ENCODE data around the gene GDF10. TPM values are rescaled to one million over a fixed set of nuclear protein-coding genes. Genes with fewer than 3 reads are reported as not detected.

Gene GDF10
- total and polyA plus RNA-seq, 2 experiments from 2014 or later: 2.5 to 5.7 TPM

- Histone ChIP-seq H3K79me2 (no peaks in the 10 kb centered on the region), H3K27ac (no peak overlapping the region), H3K9me3 (ENCODE audit: low read depth) (no peaks in the 10 kb centered on the region), H4K20me1 (ENCODE audit: insufficient read depth, poor library complexity, severe bottlenecking) (no peaks in the 10 kb centered on the region), H3K36me3 (replicated peaks; ENCODE audit: insufficient read depth, low read depth) (no peaks in the 10 kb centered on the region), H3K4me1 (ENCODE audit: insufficient read depth) (peaks cover 6% of the 10 kb centered on the region), H3K9me2 (replicated peaks; ENCODE audit: insufficient read depth) (no peaks in the 10 kb centered on the region), H2AFZ (no peak overlapping the region), H3K4me2 (no peak overlapping the region), H3K4me3 (no peak overlapping the region), H3K27me3 (no peaks in the 10 kb centered on the region)
- no peak for TF ChIP-seq EZH2 (IDR thresholded peaks at IDR 0.05; ENCODE audit: borderline replicate concordance)
- no peak for TF ChIP-seq EZH2phosphoT487 (IDR thresholded peaks at IDR 0.05; ENCODE audit: low read depth, severe bottlenecking, unreplicated experiment)
- TF ChIP-seq, protein P1, sequence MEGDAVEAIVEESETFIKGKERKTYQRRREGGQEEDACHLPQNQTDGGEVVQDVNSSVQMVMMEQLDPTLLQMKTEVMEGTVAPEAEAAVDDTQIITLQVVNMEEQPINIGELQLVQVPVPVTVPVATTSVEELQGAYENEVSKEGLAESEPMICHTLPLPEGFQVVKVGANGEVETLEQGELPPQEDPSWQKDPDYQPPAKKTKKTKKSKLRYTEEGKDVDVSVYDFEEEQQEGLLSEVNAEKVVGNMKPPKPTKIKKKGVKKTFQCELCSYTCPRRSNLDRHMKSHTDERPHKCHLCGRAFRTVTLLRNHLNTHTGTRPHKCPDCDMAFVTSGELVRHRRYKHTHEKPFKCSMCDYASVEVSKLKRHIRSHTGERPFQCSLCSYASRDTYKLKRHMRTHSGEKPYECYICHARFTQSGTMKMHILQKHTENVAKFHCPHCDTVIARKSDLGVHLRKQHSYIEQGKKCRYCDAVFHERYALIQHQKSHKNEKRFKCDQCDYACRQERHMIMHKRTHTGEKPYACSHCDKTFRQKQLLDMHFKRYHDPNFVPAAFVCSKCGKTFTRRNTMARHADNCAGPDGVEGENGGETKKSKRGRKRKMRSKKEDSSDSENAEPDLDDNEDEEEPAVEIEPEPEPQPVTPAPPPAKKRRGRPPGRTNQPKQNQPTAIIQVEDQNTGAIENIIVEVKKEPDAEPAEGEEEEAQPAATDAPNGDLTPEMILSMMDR (IDR thresholded peaks at IDR 0.05; ENCODE audit: poor library complexity): no peak
- 86% methylated on average over 15 of the region's 15 CpGs for WGBS (ENCODE audit: low lambda C conversion rate, missing lambda C conversion rate)
- no peak for DNase-seq (ENCODE audit: low spot score)
Measured at GRCh38 chr10:47339759-47340607, 40.0 kb downstream of the GDF10 start.

DNA sequence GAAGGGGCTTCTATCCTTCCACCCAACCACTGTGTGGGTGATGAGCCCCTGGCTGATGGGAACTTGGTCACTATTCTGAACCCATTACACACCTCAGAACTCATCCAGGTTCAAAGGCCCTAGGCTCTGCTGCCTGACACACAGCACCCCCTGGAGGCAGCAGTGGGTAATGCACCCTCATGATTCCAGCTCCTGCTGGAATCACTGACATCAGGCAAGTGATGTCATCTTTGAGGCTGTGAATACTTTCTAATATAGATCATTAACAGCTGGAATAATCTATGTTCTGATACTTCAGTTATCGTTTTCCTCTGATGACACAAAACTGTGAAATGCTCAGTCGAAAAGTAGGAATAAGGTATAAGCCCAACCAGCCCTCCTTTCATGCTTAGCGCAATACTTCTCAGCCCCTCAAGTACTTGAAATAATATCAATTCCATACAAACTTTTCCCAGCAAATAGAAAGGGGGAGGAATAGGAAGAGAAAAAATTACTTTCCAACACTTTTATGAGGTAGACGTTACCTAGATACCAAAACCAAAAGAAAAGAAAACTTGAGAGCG, 40.7 kb downstream of the GDF10 start:
- no peaks in the 10 kb centered on the region for H3K79me2 ChIP-seq
- H3K27ac ChIP-seq: no peak overlapping the region
- H4K20me1 ChIP-seq (ENCODE audit: insufficient read depth, poor library complexity, severe bottlenecking): no peaks in the 10 kb centered on the region
- H3K4me1 ChIP-seq (ENCODE audit: insufficient read depth): peaks cover 6% of the 10 kb centered on the region
- 72% methylated on average over 5 of the region's 5 CpGs for WGBS (ENCODE audit: low lambda C conversion rate, missing lambda C conversion rate)
- H3K9me3 ChIP-seq (ENCODE audit: low read depth): no peaks in the 10 kb centered on the region
- no peak overlapping the region for H3K4me2 ChIP-seq
- no peak overlapping the region for H2AFZ ChIP-seq
- no peaks in the 10 kb centered on the region for H3K9me2 ChIP-seq (replicated peaks; ENCODE audit: insufficient read depth)
- no peaks in the 10 kb centered on the region for H3K36me3 ChIP-seq (replicated peaks; ENCODE audit: insufficient read depth, low read depth)
- peak; percentile 71 for DNase-seq (ENCODE audit: low spot score)
- no peak for TF ChIP-seq EZH2phosphoT487 (IDR thresholded peaks at IDR 0.05; ENCODE audit: low read depth, severe bottlenecking, unreplicated experiment)
- TF ChIP-seq, protein P1 (IDR thresholded peaks at IDR 0.05; ENCODE audit: poor library complexity): peak; percentile 86
- no peaks in the 10 kb centered on the region for H3K27me3 ChIP-seq
- H3K4me3 ChIP-seq: no peak overlapping the region

- 92% methylated on average over 13 of the region's 13 CpGs for WGBS (ENCODE audit: low lambda C conversion rate, missing lambda C conversion rate)
- DNase-seq (ENCODE audit: low spot score): no peak
- peaks cover 7% of the 10 kb centered on the region for H3K4me1 ChIP-seq (ENCODE audit: insufficient read depth)
- no peaks in the 10 kb centered on the region for H3K36me3 ChIP-seq (replicated peaks; ENCODE audit: insufficient read depth, low read depth)
- no peak overlapping the region for H2AFZ ChIP-seq
- no peak overlapping the region for H3K4me2 ChIP-seq
- H3K27me3 ChIP-seq: no peaks in the 10 kb centered on the region
- TF ChIP-seq EZH2phosphoT487 (IDR thresholded peaks at IDR 0.05; ENCODE audit: low read depth, severe bottlenecking, unreplicated experiment): no peak
- no peak for TF ChIP-seq EZH2 (IDR thresholded peaks at IDR 0.05; ENCODE audit: borderline replicate concordance)
- TF ChIP-seq, protein P1 (IDR thresholded peaks at IDR 0.05; ENCODE audit: poor library complexity): no peak
- no peaks in the 10 kb centered on the region for H3K9me2 ChIP-seq (replicated peaks; ENCODE audit: insufficient read depth)
- no peaks in the 10 kb centered on the region for H3K9me3 ChIP-seq (ENCODE audit: low read depth)
- H3K4me3 ChIP-seq: no peak overlapping the region
- H3K27ac ChIP-seq: no peak overlapping the region
- no peaks in the 10 kb centered on the region for H4K20me1 ChIP-seq (ENCODE audit: insufficient read depth, poor library complexity, severe bottlenecking)
- no peaks in the 10 kb centered on the region for H3K79me2 ChIP-seq
Measured at GRCh38 chr10:47344996-47345870, 45.2 kb downstream of the GDF10 start.
